ENCODE results near the gene ZNF280C.

- TF ChIP-seq POLR2A (IDR thresholded peaks at IDR 0.05) (no peak), CTCF (IDR thresholded peaks at IDR 0.05) (no peak)
Observed at GRCh38 chrX:130196466-130196865, 72.2 kb downstream of the ZNF280C start.

All from body of pancreas (tissue), 4 donors.